Loucy (cell line): Measurements from ENCODE around the gene PLA2G15.

Source experiments
- CTCF ChIP-seq: fragments of 200-600 bp; sonication (generic); conservative IDR thresholded peaks from 2 replicates; pipeline ENCODE4 v1.5.1; 2014; ENCODE audit warnings: mild to moderate bottlenecking, antibody characterized with exemption, low read length
- EZH2phosphoT487 ChIP-seq: fragments of 200-600 bp; IDR thresholded peaks from 2 replicates; pipeline ENCODE4 v1.6.1; 2018; ENCODE audit warnings: antibody characterized with exemption, mild to moderate bottlenecking, moderate library complexity, borderline replicate concordance

- TF ChIP-seq CTCF (no peak), EZH2phosphoT487 (no peak)
Measured at GRCh38 chr16:68299571-68300453, 54.6 kb downstream of the PLA2G15 start.
